IPS-18c (cell line): ENCODE measurements around the gene SH3PXD2A.
"Not testable (repeated sequence)": the region's sequence is repeated elsewhere in the genome, so short reads cannot be mapped to it uniquely, and the experiment has no call there.

Experiments used
- H3K4me3 ChIP-seq: 2 replicates; pipeline ENCODE4 v1.7.0; 2013; ENCODE audit warnings: low read depth, mild to moderate bottlenecking, low read length, moderate library complexity; ENCODE audit not compliant: insufficient read depth
- H3K9me3 ChIP-seq: one replicate; pipeline ENCODE4 v1.6.1; 2013; ENCODE audit warnings: mild to moderate bottlenecking, low read length, moderate library complexity; ENCODE audit not compliant: control insufficient read depth, insufficient read depth

The SH3PXD2A gene

DNA sequence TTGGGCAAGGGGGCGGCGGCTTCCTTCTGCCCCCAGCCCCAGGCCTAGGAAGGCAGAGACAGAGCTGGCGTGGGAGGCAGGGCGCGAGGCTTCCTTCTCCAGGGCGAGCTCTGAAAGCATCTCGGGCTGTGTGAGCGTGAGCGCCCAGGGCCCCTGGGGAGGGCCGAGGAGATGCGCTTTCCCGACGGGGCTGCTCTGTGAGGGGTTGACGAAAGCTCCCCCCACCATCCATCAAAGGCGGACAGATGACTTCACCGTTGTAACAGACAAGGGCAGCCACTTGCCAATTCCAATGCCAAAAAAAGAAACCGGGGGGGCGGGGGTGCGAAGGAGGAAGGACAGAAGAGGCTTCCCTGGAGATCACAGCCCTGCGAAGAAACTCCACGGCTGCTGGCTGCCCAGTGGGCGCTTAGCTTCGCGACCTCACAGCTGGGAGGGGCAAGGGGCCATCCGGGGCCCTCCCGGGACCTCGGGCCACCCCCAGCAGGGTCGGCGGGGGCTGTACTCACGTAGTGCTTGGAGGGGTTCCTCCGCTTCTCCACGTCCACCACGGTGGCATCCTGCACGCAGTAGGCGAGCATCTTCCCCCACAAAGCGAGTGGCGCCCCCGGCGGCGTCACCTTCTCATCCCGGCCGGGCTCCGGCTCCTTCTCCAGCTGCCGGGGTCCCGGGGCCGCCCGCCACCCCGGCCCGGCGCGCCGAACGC lies 537 bp downstream of the SH3PXD2A start:
- peak overlapping the region; percentile 67 for H3K4me3 ChIP-seq
- H3K9me3 ChIP-seq, result no peaks in the 10 kb centered on the region

GRCh38 chr10:103854265-103854685 lies 1.1 kb downstream of the SH3PXD2A start:
- Histone ChIP-seq H3K4me3 (peak overlapping the region; percentile 67), H3K9me3 (no peaks in the 10 kb centered on the region)

DNA sequence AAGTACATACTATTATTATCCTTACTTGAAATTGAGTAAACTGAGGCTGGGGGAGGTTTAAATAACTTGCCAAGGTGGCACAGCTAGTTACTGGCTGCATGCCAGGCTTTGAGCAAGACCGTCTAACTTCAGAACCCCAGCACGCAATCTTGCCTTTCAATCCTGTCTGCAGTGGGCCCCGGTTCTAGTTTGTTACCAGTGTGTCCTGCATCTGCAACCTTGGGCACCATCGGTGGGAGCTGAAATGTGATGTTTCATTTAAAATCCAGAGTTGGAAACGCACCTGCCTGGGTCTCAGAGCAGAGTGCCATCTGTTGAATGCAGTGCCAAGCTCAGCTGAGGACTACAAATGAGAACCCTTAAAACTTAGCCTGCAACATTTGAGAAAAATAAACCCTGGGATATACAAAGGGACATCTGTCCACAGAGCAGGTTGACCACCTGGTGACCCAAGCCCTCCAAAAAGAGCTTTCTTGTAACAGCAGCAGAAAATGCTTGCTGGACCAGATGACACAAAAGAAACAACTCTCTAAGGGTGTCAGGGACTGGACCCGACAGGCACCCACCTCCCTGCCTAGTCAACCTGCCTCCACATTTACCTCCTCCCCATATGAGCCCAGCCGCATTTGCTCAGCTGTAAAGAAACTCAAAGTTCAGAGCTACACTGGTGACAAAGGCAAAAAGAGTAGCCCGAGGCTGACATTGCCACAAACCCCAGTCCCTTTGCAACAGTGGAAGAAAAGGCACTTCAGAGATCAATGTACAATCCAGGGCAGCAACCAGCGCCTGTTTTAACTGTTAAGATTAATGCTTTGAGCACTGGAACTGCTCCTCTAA lies 1.7 kb downstream of the SH3PXD2A start:
- H3K9me3 ChIP-seq, result no peaks in the 10 kb centered on the region
- no peak overlapping the region; the same call in 1 of the 2 replicates for H3K4me3 ChIP-seq

- peaks cover 2% of the 10 kb centered on the region for H3K9me3 ChIP-seq
- H3K4me3 ChIP-seq, result no peak overlapping the region
Observed at GRCh38 chr10:103852856-103853255, 2.5 kb downstream of the SH3PXD2A start.

GRCh38 chr10:103852189-103852711 lies 3.1 kb downstream of the SH3PXD2A start:
- peaks cover 2% of the 10 kb centered on the region for H3K9me3 ChIP-seq
- H3K4me3 ChIP-seq, result no peak overlapping the region

- H3K9me3 ChIP-seq, result peaks cover 2% of the 10 kb centered on the region
- H3K4me3 ChIP-seq, result no peak overlapping the region
Observed at GRCh38 chr10:103851261-103851660, 4.1 kb downstream of the SH3PXD2A start.

- Histone ChIP-seq H3K9me3 (peaks cover 2% of the 10 kb centered on the region), H3K4me3 (no peak overlapping the region)
Observed at GRCh38 chr10:103850572-103850895, 4.8 kb downstream of the SH3PXD2A start.

- Histone ChIP-seq H3K4me3 (no peak overlapping the region), H3K9me3 (peaks cover 2% of the 10 kb centered on the region)
Observed at GRCh38 chr10:103849880-103850571, 5.3 kb downstream of the SH3PXD2A start.

DNA sequence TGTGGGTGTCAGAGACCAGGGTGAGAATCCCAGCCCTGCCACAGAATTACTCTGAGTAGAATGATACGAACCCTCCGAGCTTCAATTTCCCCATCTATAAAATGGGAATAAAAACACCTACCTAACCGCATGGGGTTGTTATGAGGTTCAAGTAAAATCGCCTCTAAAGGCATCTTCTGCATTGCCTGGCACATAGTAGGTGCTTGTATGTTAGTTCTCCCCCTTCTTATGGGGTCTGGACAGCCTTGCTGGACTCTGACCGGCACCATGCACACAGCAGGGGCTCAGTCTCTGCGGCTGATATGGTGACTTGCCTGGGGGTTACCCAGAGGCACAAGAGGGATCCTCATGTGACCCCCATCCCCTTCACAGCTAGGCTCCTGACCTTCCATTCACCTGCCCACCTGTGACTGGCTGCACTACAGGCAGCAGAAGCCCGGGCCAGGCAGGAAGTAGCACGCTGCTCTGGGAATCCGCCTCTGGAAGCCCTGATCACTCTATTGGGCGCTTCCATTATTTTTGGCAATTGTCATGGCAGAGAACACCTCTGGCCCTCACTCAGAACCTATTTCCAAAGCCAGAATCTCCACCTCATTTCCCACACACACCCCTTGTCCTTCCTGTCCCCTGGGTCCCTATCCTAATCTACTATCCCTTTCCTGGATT lies 6.0 kb downstream of the SH3PXD2A start:
- H3K4me3 ChIP-seq, result no peak overlapping the region
- H3K9me3 ChIP-seq, result peaks cover 2% of the 10 kb centered on the region

DNA sequence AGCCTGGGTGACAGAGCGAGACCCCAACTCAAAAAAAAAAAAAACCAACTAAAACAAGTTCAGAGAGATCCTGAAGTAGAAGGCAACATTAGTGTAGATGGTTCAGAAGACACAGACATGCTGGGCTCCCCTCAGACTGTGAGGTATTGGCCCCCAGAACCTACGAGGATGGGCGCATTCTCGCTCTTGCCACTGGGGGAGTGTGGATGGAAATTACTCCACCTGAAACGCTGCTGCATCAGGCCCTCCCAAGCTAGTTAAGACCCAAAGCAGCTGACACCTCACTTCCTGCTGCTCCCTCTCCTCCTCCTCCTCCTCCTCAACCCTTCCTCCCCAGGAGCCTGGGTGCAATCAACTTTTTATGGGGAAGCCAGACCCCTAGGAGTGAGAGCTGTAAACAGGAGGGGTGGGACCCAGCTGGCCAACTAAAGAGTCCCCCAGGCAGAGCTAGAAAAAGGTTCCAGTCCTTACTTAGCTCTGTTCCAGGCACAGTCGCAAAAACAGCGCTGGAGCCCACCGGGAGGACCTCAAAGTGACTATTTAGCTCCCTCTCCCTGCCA lies 7.4 kb downstream of the SH3PXD2A start:
- peaks cover 2% of the 10 kb centered on the region for H3K9me3 ChIP-seq
- no peak overlapping the region; the same call in 1 of the 2 replicates for H3K4me3 ChIP-seq

DNA sequence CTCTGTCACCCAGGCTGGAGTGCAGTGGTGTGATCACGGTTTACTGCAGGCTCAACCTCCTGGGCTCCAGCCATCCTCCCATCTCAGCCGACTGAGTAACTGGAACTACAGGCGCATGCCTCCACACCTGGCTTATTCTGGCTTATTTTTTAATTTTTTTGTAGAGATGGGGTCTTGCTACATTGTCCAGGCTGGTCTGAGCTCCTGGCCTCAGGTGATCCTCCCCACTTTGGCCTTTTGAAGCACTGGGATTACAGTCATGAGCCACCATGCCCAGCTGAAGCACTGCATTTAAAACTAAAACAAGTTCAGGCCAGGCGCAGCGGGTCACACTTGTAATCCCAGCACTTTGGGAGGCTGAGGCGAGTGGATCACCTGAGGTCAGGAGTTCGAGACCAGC lies 8.0 kb downstream of the SH3PXD2A start:
- no peak overlapping the region for H3K4me3 ChIP-seq
- H3K9me3 ChIP-seq, result peaks cover 2% of the 10 kb centered on the region

DNA sequence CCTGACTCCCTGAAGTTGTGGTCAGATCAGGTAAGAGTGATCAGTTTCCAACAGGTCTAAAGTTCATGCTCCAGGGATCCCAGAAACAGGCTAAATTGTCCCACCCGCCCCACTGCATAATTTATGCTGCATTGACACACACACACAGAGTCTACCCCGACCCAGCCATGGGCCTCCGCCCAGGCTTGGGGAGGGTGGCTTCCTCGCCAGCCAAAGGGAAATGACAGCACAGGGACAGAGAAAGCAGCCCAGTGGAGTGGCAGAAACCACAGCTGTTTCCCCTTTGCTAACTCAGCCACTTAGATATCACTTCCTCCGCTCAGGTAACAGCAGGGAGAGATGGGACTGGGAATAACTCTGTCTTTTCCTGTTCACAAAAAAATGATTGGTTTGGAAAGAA lies 9.4 kb downstream of the SH3PXD2A start:
- no peak overlapping the region for H3K4me3 ChIP-seq
- H3K9me3 ChIP-seq, result peaks cover 2% of the 10 kb centered on the region

GRCh38 chr10:103845346-103845745 lies 10.0 kb downstream of the SH3PXD2A start:
- not testable (repeated sequence) for H3K4me3 ChIP-seq, H3K9me3 ChIP-seq

DNA sequence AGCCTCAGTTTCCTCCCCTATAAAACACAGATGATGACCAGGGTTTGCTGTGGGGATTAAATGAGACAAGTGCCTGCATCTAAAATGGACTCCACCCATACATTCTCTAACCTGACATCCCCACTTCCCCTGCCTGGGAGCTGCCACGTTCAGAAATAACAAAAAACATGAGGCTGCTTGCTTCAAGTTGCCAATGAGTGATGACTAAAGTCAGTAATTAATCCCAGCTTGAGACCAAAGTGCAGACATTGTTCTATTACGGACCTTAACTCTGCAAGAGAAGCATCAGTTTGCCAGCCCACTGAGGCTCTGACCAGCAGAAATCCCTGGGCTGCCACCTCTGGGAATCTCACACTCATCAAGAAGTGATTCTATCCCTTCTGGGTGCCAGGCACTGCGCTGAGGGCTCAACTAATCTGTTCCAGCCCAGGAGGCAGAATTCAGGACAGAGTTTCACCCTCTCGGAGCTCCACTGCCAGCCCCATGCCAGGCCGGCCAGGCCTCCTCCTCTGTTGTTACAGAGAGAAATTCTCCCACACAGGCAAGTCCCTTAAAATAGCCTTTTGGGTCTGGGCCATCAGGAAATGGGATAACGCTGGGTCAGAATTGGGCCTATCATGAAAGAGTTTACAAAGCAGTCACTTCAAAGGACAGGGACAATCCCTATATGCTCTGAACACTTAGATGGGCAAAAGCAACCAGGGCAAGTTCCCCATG lies 11.4 kb downstream of the SH3PXD2A start:
- no peak overlapping the region for H3K4me3 ChIP-seq

DNA sequence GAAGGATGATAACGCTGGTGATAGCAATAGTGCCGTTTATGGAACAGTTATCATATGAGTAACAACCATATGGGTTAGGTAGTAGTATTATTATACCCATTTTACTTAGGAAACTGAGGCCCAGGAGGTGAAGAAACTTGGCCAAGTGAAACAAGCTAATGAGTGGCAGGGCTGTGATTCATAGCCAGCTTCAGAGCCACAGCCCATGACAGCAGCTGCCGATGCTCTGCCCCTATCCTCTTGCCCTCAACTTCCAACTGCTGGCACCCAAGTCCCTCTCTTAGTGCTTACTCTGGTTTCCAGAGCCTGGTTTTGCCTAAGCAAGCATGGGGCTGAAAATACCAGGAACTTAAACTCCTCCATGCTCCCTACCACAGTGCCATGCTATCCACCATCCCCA lies 12.3 kb downstream of the SH3PXD2A start:
- H3K4me3 ChIP-seq, result no peak overlapping the region
- no peaks in the 10 kb centered on the region for H3K9me3 ChIP-seq

More for the DNA sequence above, 11.4 kb downstream of the SH3PXD2A start:
- H3K9me3 ChIP-seq, result peaks cover 2% of the 10 kb centered on the region

- H3K4me3 ChIP-seq, result no peak overlapping the region
- H3K9me3 ChIP-seq, result no peaks in the 10 kb centered on the region
Observed at GRCh38 chr10:103842605-103843004, 12.8 kb downstream of the SH3PXD2A start.
